H1 (cell line): ENCODE data around the gene LRRC26. TPM values are rescaled to one million over a fixed set of nuclear protein-coding genes. Genes with fewer than 3 reads are reported as not detected.

ENCODE experiments used
- CTCF ChIA-PET: fragments of 300-600 bp; sonication (Branson Sonifier 250); formaldehyde crosslinking; loops from one replicate; lab custom pipeline; 2021; ENCODE audit not compliant: partially characterized antibody; lab: Charles Lee
- POLR2A ChIA-PET: fragments of 300-600 bp; sonication (Branson Sonifier 250); formaldehyde crosslinking; loops from one replicate; lab custom pipeline; 2021; ENCODE audit warnings: inconsistent platforms; ENCODE audit not compliant: partially characterized antibody; lab: Charles Lee
- DNase-seq, 2 experiments: peaks; one replicate each; pipeline versions ENCODE4 v3.0.0 to v3.0.0-alpha.2; 2010 to 2022; ENCODE audit warnings: low spot score in 2 of 2, low read depth in 1 of 2, mixed read lengths in 1 of 2
- FAIRE-seq: peaks from 2 replicates; lab custom pipeline; 2011; peaks lifted over from hg19 to GRCh38; lab: Jason Lieb, UNC
- H2AFZ ChIP-seq: 2 replicates; pipeline ENCODE4 v1.8.1; 2012; ENCODE audit warnings: low read length, inconsistent platforms
- H2AK5ac ChIP-seq: 2 replicates; pipeline ENCODE4 v1.6.1; 2013; ENCODE audit warnings: low read depth, low read length
- H2BK120ac ChIP-seq: replicated peaks from 2 replicates; pipeline ENCODE3; 2013; ENCODE audit warnings: low read depth, low read length, inconsistent platforms
- H2BK12ac ChIP-seq: 2 replicates; pipeline ENCODE4 v1.6.1; 2013; ENCODE audit warnings: low read depth, low read length
- H2BK15ac ChIP-seq: 2 replicates; pipeline ENCODE4 v1.6.1; 2013; ENCODE audit warnings: low read length
- H2BK20ac ChIP-seq: 2 replicates; pipeline ENCODE4 v1.6.1; 2013; ENCODE audit warnings: low read length
- H2BK5ac ChIP-seq: 2 replicates; pipeline ENCODE4 v1.6.1; 2013; ENCODE audit warnings: low read depth, low read length
- H3K14ac ChIP-seq: 2 replicates; pipeline ENCODE4 v1.6.1; 2013; ENCODE audit warnings: inconsistent platforms; ENCODE audit not compliant: insufficient read length
- H3K18ac ChIP-seq: 2 replicates; pipeline ENCODE4 v1.6.1; 2013; ENCODE audit warnings: low read length; ENCODE audit errors: extremely low read depth
- H3K23ac ChIP-seq: 2 replicates; pipeline ENCODE4 v1.6.1; 2013; ENCODE audit warnings: inconsistent platforms; ENCODE audit not compliant: insufficient read length
- H3K23me2 ChIP-seq: 2 replicates; pipeline ENCODE4 v1.6.1; 2013; ENCODE audit warnings: low read depth, low read length
- H3K27ac ChIP-seq: 2 replicates; pipeline ENCODE4 v1.6.1; 2011; ENCODE audit warnings: low read depth, low read length, inconsistent platforms
- H3K27me3 ChIP-seq, 4 experiments: replicated peaks in 1 of 4; 1 replicate in 1 of 4; 2 replicates in 3 of 4; pipeline versions ENCODE4 v1.6.1 to v1.8.1; 2011 to 2013; ENCODE audit warnings: low read length in 3 of 4, mild to moderate bottlenecking in 3 of 4, inconsistent platforms in 2 of 4, mixed read lengths in 2 of 4, moderate library complexity in 1 of 4; ENCODE audit not compliant: control insufficient read depth in 3 of 4, insufficient read depth in 3 of 4; ENCODE audit errors: extremely low read depth in 1 of 4
- H3K36me3 ChIP-seq, 4 experiments: 2 replicates each; pipeline versions ENCODE4 v1.6.1 to v1.8.1; 2011 to 2013; ENCODE audit warnings: mild to moderate bottlenecking in 4 of 4, low read length in 3 of 4, moderate library complexity in 2 of 4, control low read depth in 1 of 4, inconsistent platforms in 1 of 4; ENCODE audit not compliant: insufficient read depth in 4 of 4, control insufficient read depth in 2 of 4
- H3K4ac ChIP-seq: replicated peaks from 2 replicates; pipeline ENCODE3; 2013; ENCODE audit warnings: low read length, low read depth, mixed read lengths, inconsistent platforms; ENCODE audit not compliant: insufficient read length
- H3K4me1 ChIP-seq, 4 experiments: replicated peaks in 1 of 4; 1 replicate in 1 of 4; 2 replicates in 3 of 4; pipeline versions ENCODE4 v1.6.1 to v1.8.1; 2011 to 2013; ENCODE audit warnings: low read length in 3 of 4, inconsistent platforms in 2 of 4, mixed read lengths in 1 of 4; ENCODE audit not compliant: insufficient read depth in 4 of 4, control insufficient read depth in 3 of 4
- H3K4me2 ChIP-seq, 2 experiments: 2 replicates each; pipeline versions ENCODE4 v1.6.1 to v1.8.1; 2011 to 2013; ENCODE audit warnings: low read depth in 2 of 2, low read length in 2 of 2, control low read depth in 1 of 2, inconsistent platforms in 1 of 2, mild to moderate bottlenecking in 1 of 2; ENCODE audit not compliant: insufficient read depth in 1 of 2
- H3K4me3 ChIP-seq, 4 experiments: fragments of 200-600, 300-600 bp in 1 of 4; sonication (generic), shearing (Covaris generic), sonication (Bioruptor Twin) in 1 of 4; 2 replicates each; pipeline versions ENCODE4 v1.5.1 to v1.8.1; 2011 to 2016; ENCODE audit warnings: low read length in 4 of 4, low read depth in 3 of 4, control low read depth in 2 of 4, inconsistent platforms in 2 of 4, mild to moderate bottlenecking in 2 of 4, mixed read lengths in 1 of 4, moderate library complexity in 1 of 4; ENCODE audit not compliant: insufficient read depth in 2 of 4; ENCODE audit errors: extremely low read depth in 1 of 4
- H3K56ac ChIP-seq: replicated peaks from 2 replicates; pipeline ENCODE3; 2013; ENCODE audit warnings: low read depth, mild to moderate bottlenecking, mixed read lengths, low read length, inconsistent platforms; ENCODE audit not compliant: insufficient read length
- H3K79me1 ChIP-seq: 2 replicates; pipeline ENCODE4 v1.6.1; 2013; ENCODE audit warnings: low read depth, low read length, control low read depth
- H3K79me2 ChIP-seq, 2 experiments: 2 replicates each; pipeline versions ENCODE4 v1.6.1 to v1.8.1; 2012 to 2013; ENCODE audit warnings: low read length in 2 of 2, mild to moderate bottlenecking in 2 of 2, inconsistent platforms in 1 of 2; ENCODE audit not compliant: insufficient read depth in 2 of 2, control insufficient read depth in 1 of 2
- H3K9ac ChIP-seq, 4 experiments: replicated peaks in 1 of 4; 1 replicate in 1 of 4; 2 replicates in 3 of 4; pipeline versions ENCODE4 v1.6.1 to v1.8.1; 2011 to 2013; ENCODE audit warnings: low read depth in 3 of 4, low read length in 3 of 4, control low read depth in 2 of 4, mild to moderate bottlenecking in 2 of 4, moderate library complexity in 2 of 4, inconsistent platforms in 1 of 4; ENCODE audit errors: extremely low read depth in 1 of 4
- H3K9me3 ChIP-seq, 2 experiments: 2 replicates each; pipeline versions ENCODE4 v1.6.1 to v1.8.1; 2012 to 2013; ENCODE audit warnings: mild to moderate bottlenecking in 2 of 2, moderate library complexity in 2 of 2, control low read depth in 1 of 2, inconsistent platforms in 1 of 2, low read depth in 1 of 2, low read length in 1 of 2, mixed read lengths in 1 of 2; ENCODE audit not compliant: insufficient read depth in 2 of 2
- H4K20me1 ChIP-seq, 2 experiments: replicated peaks in 1 of 2; 2 replicates each; pipeline versions ENCODE3 to v1.8.1; 2011 to 2013; ENCODE audit warnings: inconsistent platforms in 2 of 2, low read length in 2 of 2, mild to moderate bottlenecking in 1 of 2; ENCODE audit not compliant: insufficient read depth in 2 of 2, control insufficient read depth in 1 of 2
- H4K5ac ChIP-seq: 2 replicates; pipeline ENCODE4 v1.6.1; 2013; ENCODE audit warnings: low read length, low read depth, mixed read lengths, inconsistent platforms; ENCODE audit not compliant: insufficient read length
- H4K8ac ChIP-seq: 2 replicates; pipeline ENCODE4 v1.8.0; 2013; ENCODE audit warnings: mild to moderate bottlenecking, moderate library complexity, low read length, inconsistent platforms; ENCODE audit not compliant: insufficient read depth; ENCODE audit errors: extremely low read depth
- H4K91ac ChIP-seq: replicated peaks from 2 replicates; pipeline ENCODE3; 2013; ENCODE audit warnings: low read length, mixed read lengths, inconsistent platforms; ENCODE audit not compliant: insufficient read length
- CTBP2 ChIP-seq: IDR thresholded peaks from 2 replicates; pipeline ENCODE4 v1.7.0; 2011; ENCODE audit warnings: borderline replicate concordance, mild to moderate bottlenecking, moderate library complexity, mixed read lengths, low read length; ENCODE audit not compliant: insufficient read depth, insufficient read length
- HDAC6 ChIP-seq: IDR thresholded peaks from one replicate; pipeline ENCODE4 v1.7.1; 2012; ENCODE audit warnings: low read depth, mild to moderate bottlenecking, inconsistent platforms, low read length, moderate library complexity
- MAFK ChIP-seq: IDR thresholded peaks from 2 replicates; pipeline ENCODE4 v1.6.1; 2012; ENCODE audit warnings: low read depth, mild to moderate bottlenecking, improper control_type of control experiment, low read length
- RNF2 ChIP-seq: fragments of 200-900, 300-1000 bp; sonication (generic); IDR thresholded peaks from 2 replicates; pipeline ENCODE4 v1.7.1; 2016; ENCODE audit warnings: borderline replicate concordance, low read depth, mild to moderate bottlenecking, antibody characterized with exemption, low read length; ENCODE audit not compliant: poor library complexity, severe bottlenecking; ENCODE audit errors: missing control alignments
- SUZ12 ChIP-seq: fragments of 200-600 bp; sonication (generic); IDR thresholded peaks from 2 replicates; pipeline ENCODE4 v1.6.1; 2012; ENCODE audit warnings: mild to moderate bottlenecking, inconsistent platforms, low read length, moderate library complexity, mixed read lengths
- WGBS, 2 experiments: shearing (Covaris generic) in 1 of 2; methylation state at CpG; one replicate each; pipeline versions ENCODE4 v1.1.6 to v1.1.7; 2013 to 2015; ENCODE audit warnings: low lambda C conversion rate in 2 of 2, mixed read lengths in 2 of 2, inconsistent platforms in 1 of 2, low coverage in 1 of 2, missing lambda C conversion rate in 1 of 2; ENCODE audit not compliant: insufficient replicate concordance in 2 of 2, insufficient coverage in 1 of 2, insufficient read length in 1 of 2; ENCODE audit errors: extremely low coverage in 1 of 2, missing lambda C conversion rate in 1 of 2; 5-methylcytosine and 5-hydroxymethylcytosine counted together
- polyA plus RNA-seq, 7 experiments: library from polyadenylated mRNA; depleted of rRNA in 3 of 7; stranded (reverse) in 5 of 7; unstranded in 2 of 7; fragments of >200 nt in 5 of 7; fragments of 200-250 nt in 2 of 7; gene quantifications; 1 replicate in 5 of 7; 2 replicates in 1 of 7; 4 replicates in 1 of 7; pipeline versions ENCODE4 v1.2.1 to v1.2.3, GENCODE V29; 2011 to 2013; ENCODE audit warnings: missing spikeins in 2 of 7, mixed read lengths in 2 of 7
- total RNA-seq: library from RNA; stranded (reverse); fragmentation: NEBNext Ultra II Directional; extraction: Animal tissue kit (Norgen Biotek cat#: 25700); gene quantifications from 2 replicates; pipeline ENCODE4 v1.2.1, GENCODE V29; 2021

LRRC26 gene
- total and polyA plus RNA-seq, 2 of the 8 experiments (the other 6 are each of a cell fraction or from before 2014, with no cell fraction given): 0.34 to 0.85 TPM

- peak overlapping the region; percentile 90 for H3K4me2 ChIP-seq
- H3K27ac ChIP-seq: no peak overlapping the region
- H4K5ac ChIP-seq: no peak overlapping the region
- peaks cover 0 to 46% of the 10 kb centered on the region in 2 experiments; a peak in 3 of 4 replicates for H3K79me2 ChIP-seq
- CTCF ChIA-PET: interaction anchor here (0.7 to 4.9 kb wide), 8 partner anchors 8 to 84 kb away, joined by 3 to 23 read pairs (median 4); partner anchors contain the start of genes ANAPC2, RNF224 and SSNA1
- peaks cover 0 to 4% (median 0%) of the 10 kb centered on the region in 4 experiments; a peak in 1 of 8 replicates for H3K36me3 ChIP-seq
- no peak overlapping the region for H2AK5ac ChIP-seq
- no peak overlapping the region for H3K23ac ChIP-seq
- H3K9me3 ChIP-seq: no peaks in the 10 kb centered on the region
- H4K8ac ChIP-seq: no peak overlapping the region; the same call in 1 of the 2 replicates
- peak overlapping the region in 2 of 4 experiments; percentile 84 to 89; a peak in 4 of 7 replicates for H3K9ac ChIP-seq
- no peak overlapping the region for H3K4ac ChIP-seq
- H3K14ac ChIP-seq: no peak overlapping the region
- TF ChIP-seq MAFK (no peak), CTBP2 (no peak), SUZ12 (no peak), HDAC6 (no peak), RNF2 (no peak)
- no peak for DNase-seq
- no peak overlapping the region for H3K56ac ChIP-seq
- H4K20me1 ChIP-seq: peaks cover 0 to 12% of the 10 kb centered on the region in 2 experiments
- H4K91ac ChIP-seq: no peak overlapping the region
- no peak overlapping the region for H2BK15ac ChIP-seq
- no peak overlapping the region for H2BK12ac ChIP-seq
- H2AFZ ChIP-seq: no peak overlapping the region
- H3K79me1 ChIP-seq: peaks cover 17% of the 10 kb centered on the region
- no peak overlapping the region for H2BK20ac ChIP-seq
- FAIRE-seq: no peak
- peaks cover 6 to 21% (median 14%) of the 10 kb centered on the region in 4 experiments for H3K4me1 ChIP-seq
- peaks cover 15% of the 10 kb centered on the region for H3K23me2 ChIP-seq
- H3K4me3 ChIP-seq: peak overlapping the region; percentile 78 to 96 (median 89)
- POLR2A ChIA-PET: interaction anchor here (1.1 to 69.9 kb wide), 8 partner anchors 13 to 136 kb away, joined by 3 to 1462 read pairs (median 8); partner anchors contain the start of genes ANAPC2, CYSRT1, NELFB and RNF208
- H2BK5ac ChIP-seq: no peak overlapping the region
- WGBS, 2 experiments: 88% methylated on average over 7 of the region's 7 CpGs; no CpG with 5 or more reads in 1 of the 2 experiments
- H3K27me3 ChIP-seq: no peaks in the 10 kb centered on the region
- H3K18ac ChIP-seq: no peak overlapping the region
- no peak overlapping the region for H2BK120ac ChIP-seq
These were observed 36.8 kb upstream of the LRRC26 start for GRCh38 chr9:137206602-137207001.
